Measurements from ENCODE around the gene SLC17A2. TPM values are rescaled to one million over a fixed set of nuclear protein-coding genes. Genes with fewer than 3 reads are reported as not detected.

Gene SLC17A2
- total and polyA plus RNA-seq, 9 donors = not detected

DNA sequence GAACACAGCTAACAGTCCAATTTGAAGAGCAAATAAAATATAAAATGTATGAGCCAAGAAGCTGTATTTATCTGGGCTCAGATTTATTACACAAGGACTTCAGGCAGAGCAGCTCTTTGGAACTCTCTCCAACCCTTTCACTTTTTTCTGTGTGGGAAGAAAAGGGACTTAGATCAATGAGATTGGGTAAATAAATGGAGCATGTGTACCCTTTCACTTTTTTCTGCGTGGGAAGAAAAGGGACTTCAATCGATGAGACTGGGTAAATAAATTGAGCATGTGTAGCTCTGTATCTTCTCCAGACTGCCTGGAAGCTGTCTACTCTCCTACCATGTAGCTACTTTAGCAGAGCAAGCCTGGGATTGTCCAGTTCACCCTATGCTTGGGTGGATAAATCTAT, 67.1 kb downstream of the SLC17A2 start:
- DNase-seq = no peak
- H3K9me3 ChIP-seq = no peaks in the 10 kb centered on the region
- WGBS, 3 donors = 56 to 75% (median 67%) methylated on average over 2 of the region's 2 CpGs
- H3K27me3 ChIP-seq = no peaks in the 10 kb centered on the region
- no peaks in the 10 kb centered on the region for H3K4me1 ChIP-seq (ENCODE audit: insufficient read depth)
- TF ChIP-seq, protein P1, sequence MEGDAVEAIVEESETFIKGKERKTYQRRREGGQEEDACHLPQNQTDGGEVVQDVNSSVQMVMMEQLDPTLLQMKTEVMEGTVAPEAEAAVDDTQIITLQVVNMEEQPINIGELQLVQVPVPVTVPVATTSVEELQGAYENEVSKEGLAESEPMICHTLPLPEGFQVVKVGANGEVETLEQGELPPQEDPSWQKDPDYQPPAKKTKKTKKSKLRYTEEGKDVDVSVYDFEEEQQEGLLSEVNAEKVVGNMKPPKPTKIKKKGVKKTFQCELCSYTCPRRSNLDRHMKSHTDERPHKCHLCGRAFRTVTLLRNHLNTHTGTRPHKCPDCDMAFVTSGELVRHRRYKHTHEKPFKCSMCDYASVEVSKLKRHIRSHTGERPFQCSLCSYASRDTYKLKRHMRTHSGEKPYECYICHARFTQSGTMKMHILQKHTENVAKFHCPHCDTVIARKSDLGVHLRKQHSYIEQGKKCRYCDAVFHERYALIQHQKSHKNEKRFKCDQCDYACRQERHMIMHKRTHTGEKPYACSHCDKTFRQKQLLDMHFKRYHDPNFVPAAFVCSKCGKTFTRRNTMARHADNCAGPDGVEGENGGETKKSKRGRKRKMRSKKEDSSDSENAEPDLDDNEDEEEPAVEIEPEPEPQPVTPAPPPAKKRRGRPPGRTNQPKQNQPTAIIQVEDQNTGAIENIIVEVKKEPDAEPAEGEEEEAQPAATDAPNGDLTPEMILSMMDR (IDR thresholded peaks at IDR 0.05) = no peak
- no peak for TF ChIP-seq EP300 (IDR thresholded peaks at IDR 0.05)
- TF ChIP-seq POLR2A (IDR thresholded peaks at IDR 0.05) = no peak
- H3K36me3 ChIP-seq = no peaks in the 10 kb centered on the region
- no peak overlapping the region for H3K27ac ChIP-seq
- intact Hi-C loops (cut with DNase I) = no loop called here
- no peak overlapping the region for H3K4me3 ChIP-seq

Other genes starting within 250 kb of the SLC17A2 start
- under 1 TPM in 2 of 7 donors, not detected in 5; 0.05 to 0.12 TPM for gene SLC17A4, start 175.9 kb downstream of the SLC17A2 start, total RNA-seq
- gene SLC17A4, start 175.9 kb downstream of the SLC17A2 start, polyA plus RNA-seq = not detected
- not detected for gene SLC17A1, start 98.6 kb downstream of the SLC17A2 start, total RNA-seq
- gene SLC17A1, start 98.6 kb downstream of the SLC17A2 start, polyA plus RNA-seq = under 1 TPM in 1 of 2 donors, not detected in 1; 0.06 TPM
- under 1 TPM in 4 of 7 donors, not detected in 3; 0.10 to 0.93 (median 0.36) TPM for gene SLC17A3, start 56.4 kb downstream of the SLC17A2 start, total RNA-seq
- gene SLC17A3, start 56.4 kb downstream of the SLC17A2 start, polyA plus RNA-seq = under 1 TPM; 0.07 to 0.35 TPM
- 1 to 10 TPM; 4.6 to 8.3 (median 6.4) TPM for gene TRIM38, start 32.1 kb upstream of the SLC17A2 start, total RNA-seq
- gene TRIM38, start 32.1 kb upstream of the SLC17A2 start, polyA plus RNA-seq = 10 to 100 TPM in 1 of 2 donors, 1 to 10 TPM in 1; 3.8 to 10.3 TPM
- 1 to 10 TPM; 3.6 to 9.0 (median 7.4) TPM for gene HFE, start 156.7 kb upstream of the SLC17A2 start, total RNA-seq
- gene HFE, start 156.7 kb upstream of the SLC17A2 start, polyA plus RNA-seq = 10 to 100 TPM in 1 of 2 donors, 1 to 10 TPM in 1; 5.8 to 25.8 TPM

All from ovary (tissue), 9 donors.